Esophagus squamous epithelium (tissue), 4 donors: ENCODE results near the gene EPHA3.

Source experiments
- POLR2A ChIP-seq, 4 donors: fragments of 450-650 bp; IDR thresholded peaks; one replicate each; pipeline ENCODE4 v1.6.1; 2017; ENCODE audit warnings: antibody characterized with exemption in 4 of 4, mild to moderate bottlenecking in 4 of 4, moderate library complexity in 3 of 4
- TF ChIP-seq, protein P1 (sequence below), 6 experiments: fragments of 450-650 bp in 4 of 6; fragments of 200-600 bp in 2 of 6; sonication (generic) in 2 of 6; IDR thresholded peaks; one replicate each; pipeline ENCODE4 v1.5.1; 2016 to 2019; ENCODE audit warnings: antibody characterized with exemption in 6 of 6, mild to moderate bottlenecking in 4 of 6, moderate library complexity in 4 of 6

DNA sequence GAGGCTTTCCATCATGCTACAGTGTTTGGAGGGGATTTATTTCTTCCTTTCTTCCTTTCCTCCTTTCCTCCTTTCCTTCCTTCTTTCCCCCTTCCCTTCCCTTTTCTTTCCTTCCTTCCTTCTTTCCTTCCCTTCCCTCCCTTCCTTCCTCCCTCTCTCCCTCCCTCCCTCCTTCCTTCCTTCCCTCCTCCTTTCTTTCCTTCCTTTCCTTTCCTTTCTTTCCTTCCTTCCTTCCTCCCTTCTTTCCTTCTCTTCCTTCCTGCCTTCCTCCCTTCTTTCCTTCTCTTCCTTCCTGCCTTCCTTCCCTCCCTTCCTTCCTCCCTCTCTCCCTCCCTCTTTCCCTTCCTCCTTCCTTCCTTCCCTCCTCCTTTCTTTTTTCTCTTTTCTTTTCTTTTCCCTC lies 127.2 kb downstream of the EPHA3 start:
- TF ChIP-seq, protein P1, sequence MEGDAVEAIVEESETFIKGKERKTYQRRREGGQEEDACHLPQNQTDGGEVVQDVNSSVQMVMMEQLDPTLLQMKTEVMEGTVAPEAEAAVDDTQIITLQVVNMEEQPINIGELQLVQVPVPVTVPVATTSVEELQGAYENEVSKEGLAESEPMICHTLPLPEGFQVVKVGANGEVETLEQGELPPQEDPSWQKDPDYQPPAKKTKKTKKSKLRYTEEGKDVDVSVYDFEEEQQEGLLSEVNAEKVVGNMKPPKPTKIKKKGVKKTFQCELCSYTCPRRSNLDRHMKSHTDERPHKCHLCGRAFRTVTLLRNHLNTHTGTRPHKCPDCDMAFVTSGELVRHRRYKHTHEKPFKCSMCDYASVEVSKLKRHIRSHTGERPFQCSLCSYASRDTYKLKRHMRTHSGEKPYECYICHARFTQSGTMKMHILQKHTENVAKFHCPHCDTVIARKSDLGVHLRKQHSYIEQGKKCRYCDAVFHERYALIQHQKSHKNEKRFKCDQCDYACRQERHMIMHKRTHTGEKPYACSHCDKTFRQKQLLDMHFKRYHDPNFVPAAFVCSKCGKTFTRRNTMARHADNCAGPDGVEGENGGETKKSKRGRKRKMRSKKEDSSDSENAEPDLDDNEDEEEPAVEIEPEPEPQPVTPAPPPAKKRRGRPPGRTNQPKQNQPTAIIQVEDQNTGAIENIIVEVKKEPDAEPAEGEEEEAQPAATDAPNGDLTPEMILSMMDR (IDR thresholded peaks at IDR 0.05): no peak
- no peak for TF ChIP-seq POLR2A (IDR thresholded peaks at IDR 0.05)
